KG1 (cell line): Measurements from ENCODE around the gene WNT4.

Experiments
- DNase-seq: peaks from one replicate; lab custom pipeline; 2025; lab: John Stamatoyannopoulos, UW

WNT4 gene

DNA sequence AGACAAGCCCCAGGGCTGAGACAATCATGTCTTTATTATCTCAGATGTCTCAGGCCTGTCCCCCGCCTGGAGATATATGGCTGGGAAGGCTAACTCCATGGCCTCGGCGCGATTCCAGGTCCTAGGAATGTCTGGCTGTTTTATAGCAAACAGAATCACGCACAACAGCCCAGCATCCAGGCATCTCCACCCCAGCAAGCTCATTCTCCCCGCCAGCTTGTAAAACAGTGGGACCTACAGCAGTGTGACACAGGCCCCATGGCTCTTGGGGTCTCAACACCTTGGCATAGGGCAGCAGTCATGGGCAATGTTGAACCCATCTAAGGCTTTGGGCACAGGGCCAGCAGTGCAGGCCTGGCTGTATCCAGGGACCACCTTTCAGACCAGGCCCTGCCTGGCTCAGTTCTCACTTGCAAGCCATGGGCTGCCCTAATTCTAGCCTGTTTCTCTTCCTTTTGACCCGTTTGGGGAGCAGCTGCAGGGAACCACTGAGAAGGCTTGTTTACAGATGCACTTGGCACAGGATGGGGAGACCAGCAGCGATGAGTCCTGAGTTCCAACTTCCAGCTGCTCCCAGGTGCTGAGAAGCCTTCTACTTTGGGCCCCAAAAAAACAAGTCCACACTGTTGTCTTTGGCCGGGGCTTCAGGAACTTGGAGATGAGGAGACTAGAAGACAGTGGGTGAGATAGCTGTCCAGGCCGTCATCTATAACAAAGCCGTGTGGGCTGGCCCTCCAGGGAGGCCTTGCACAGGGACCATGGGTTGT, 34.4 kb downstream of the WNT4 start:
- no peak for DNase-seq

DNA sequence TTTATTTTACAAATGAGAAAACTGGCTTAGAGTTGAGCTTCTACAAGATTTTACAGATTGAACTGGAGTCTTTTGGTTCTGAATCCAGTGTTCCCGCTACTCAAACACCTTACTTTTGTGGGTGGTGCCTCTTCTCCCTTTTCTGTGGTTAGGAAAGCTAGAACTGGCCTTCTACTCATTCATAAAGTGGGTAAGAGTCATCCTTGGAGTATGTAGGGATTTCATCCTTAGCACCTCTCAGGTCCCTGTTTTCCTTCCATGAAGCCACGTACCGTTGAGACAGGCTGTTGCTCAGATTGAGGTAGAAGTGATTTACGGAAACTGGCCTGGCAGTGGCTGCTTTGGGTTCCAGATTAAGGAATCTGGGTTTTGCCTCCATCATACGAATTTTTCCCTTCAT, 35.8 kb downstream of the WNT4 start:
- no peak for DNase-seq

DNA sequence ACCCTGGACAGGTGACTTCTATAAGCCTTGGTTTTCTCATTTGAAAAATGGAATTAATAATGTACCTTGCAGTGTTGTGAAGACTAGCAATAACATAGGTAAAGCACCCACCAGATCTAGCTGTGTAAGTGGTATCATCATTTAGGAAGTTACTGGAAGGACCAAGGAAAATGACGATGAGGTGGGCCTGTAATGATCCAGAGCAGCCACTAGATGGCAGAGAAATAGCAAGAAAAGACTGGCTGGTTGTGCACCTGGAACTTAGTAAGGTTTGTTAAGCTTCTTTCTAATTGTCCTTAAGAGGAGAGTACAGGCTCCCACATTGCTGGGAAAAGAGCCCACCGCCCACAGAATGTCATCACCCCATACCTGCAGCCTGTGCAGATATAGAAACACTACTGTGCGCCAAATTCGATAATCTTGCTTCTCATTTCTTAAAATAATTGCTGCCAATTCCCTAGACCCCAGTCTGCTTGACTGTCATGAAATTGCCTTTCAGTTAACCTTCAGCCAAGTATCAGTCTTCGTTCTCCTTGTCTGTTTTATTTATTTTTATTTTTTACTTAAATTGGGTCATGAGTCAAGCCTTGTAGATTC, 37.2 kb downstream of the WNT4 start:
- peak; percentile 3 for DNase-seq

DNA sequence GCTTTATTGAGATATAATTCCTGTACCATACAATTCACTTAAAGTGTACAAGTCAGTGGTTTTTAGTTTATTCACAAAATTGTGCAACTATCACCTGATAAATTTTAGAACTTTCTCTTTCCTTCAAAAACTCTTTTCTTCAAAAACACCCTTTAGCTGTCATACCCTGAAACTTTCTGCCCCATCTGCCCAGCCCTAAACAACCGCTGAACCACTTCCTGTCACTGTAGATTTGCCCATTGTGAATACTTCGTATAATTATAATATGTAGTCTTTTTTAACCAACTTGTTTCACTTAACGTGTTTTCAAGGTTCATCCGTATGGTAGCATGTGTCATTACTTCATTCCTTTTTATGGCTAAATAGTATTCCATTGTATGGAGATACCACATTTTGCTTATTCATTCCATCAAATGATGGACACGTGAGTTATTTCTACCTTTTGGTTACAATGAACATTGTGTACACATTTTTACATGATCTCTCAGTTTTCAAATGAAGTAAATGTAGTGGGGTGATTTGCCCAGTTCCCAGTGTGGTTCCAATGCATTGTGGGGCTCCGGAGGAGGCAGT, 37.9 kb downstream of the WNT4 start:
- no peak for DNase-seq

DNA sequence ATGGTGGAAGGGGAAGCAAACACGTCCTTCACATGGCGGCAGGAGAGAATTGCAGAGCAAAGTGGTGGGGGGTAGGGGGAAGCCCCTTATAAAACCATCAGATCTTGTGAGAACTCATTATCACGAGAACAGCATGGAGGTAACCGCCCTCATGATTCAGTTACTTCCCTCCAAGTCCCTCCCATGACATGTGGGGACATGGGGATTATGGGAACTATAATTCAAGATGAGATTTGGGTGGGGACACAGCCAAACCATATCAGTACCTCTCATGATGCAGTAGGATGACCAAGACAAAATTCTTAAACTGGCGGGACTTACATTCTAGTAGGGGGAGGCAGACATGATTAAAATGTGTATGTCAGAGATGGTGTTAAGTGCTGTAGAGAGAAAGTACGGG, 38.8 kb downstream of the WNT4 start:
- DNase-seq: no peak

DNA sequence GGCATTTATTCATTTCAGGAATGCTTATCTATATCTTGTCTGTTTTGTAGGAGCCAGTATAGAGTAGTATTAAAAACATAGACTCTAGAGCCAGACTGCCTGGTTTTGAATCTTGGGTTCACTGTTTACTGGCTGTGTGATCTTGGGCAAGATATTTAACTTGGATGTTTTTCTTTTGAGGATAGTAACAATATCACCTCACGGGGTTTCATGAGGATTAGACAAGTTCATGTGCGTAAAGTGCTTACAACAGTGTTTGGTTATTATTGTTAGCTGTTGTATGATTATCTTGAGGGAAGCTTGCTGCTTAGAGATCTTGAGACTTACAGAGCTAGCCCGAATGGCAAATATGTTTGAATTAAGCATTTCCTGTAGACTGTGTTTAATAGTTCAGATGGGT, 40.2 kb downstream of the WNT4 start:
- no peak for DNase-seq

GRCh38 chr1:22101995-22102394, 40.9 kb downstream of the WNT4 start:
- DNase-seq: no peak

DNA sequence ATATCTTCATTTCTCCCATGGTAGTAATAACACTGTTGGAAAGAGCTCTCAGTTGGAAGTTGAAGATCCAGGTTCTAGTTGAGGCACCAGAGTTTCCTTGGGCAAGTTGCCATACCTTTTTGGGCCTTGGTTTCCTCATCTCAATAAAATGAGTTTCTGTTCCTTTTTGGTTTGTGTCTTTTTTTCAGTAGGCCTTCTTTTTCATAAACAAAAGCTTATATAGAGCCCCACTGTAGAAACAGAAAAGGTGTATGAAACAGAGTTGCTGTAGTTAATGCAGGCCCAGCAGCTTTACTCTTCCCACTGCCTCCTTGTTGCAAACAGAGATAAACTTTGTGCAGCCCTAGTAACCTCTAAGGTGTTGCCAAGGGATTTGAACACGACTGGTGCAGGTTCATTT, 41.7 kb downstream of the WNT4 start:
- DNase-seq: no peak

- no peak for DNase-seq
These were observed 42.7 kb downstream of the WNT4 start for GRCh38 chr1:22100168-22100567.

GRCh38 chr1:22098752-22099151, 44.1 kb downstream of the WNT4 start:
- no peak for DNase-seq

- DNase-seq: no peak
These were observed 46.4 kb downstream of the WNT4 start for GRCh38 chr1:22096463-22096862.

GRCh38 chr1:22096036-22096435, 46.9 kb downstream of the WNT4 start:
- no peak for DNase-seq

GRCh38 chr1:22093513-22093912, 49.4 kb downstream of the WNT4 start:
- DNase-seq: no peak

DNA sequence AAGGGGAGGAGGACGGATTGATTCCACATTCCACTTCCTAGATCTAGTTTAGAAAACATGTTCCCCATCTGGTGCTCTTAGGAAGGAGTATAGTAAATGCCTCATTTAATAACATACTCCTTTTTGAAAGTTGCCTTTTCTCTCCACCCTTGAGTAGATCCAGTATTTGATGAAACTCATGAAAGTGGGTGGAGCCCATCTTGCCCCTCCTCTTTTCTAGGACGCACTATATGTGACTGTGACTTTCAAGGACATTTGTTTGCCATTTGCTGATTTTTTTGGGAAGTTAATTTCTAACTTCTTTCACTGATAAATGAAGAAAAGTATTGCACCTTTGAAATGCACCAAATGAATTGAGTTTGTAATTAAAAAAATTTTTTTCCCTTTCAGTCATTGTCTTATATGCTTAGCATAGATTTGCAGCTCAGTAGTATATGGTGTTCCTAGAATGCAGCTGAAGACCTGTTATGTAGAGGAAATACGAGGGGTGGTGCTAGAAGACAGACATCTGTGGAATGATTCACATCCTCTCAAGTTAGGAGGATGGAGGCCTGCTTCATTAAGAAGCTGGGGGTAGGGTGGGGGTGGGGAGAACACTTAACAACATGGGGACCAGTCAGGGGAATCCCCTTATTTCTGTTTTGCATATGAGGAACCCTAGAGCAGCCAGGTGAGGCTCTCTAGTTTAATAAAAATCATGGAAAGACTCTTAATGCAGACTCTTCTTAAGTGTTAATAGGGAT, 50.7 kb downstream of the WNT4 start:
- peak; percentile 6 for DNase-seq

DNA sequence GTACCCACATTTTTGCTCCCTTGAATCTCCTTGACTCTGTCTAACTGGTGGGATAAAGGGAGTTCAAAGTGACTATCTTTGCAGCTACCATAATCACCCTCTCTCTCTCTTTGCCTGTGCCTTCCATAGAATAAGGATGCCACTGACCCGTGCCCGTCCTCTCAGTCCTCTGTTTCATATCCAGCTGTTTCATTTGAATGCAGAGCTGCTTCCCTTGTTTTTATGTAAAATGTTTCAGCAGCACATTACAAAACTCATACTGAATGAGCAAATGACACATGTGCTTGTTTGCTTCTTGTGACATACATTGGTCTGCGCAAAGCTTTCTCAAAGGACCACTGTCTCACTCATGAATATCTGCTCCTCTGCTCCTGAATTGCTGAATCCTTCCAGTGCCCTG, 52.0 kb downstream of the WNT4 start:
- DNase-seq: no peak

DNA sequence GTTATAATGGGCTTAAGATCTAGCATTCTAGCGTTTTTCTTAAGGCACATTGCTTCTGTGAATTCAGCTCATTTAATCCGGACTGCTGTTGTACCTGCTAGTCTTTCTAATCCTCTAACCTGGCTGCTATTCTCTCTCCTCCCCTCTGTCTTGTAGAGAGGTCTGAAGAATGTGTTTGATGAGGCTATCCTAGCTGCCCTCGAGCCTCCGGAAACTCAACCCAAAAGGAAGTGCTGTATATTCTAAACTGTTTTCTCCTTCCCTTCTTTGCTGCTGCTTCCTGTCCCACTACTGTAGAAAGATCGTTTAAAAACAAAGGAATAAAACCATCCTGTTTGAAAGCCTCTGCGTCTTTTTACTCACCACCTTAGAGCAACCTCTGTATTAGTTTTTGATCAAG, 53.1 kb downstream of the WNT4 start:
- DNase-seq: peak; percentile 47

GRCh38 chr1:22089134-22089571, 53.7 kb downstream of the WNT4 start:
- no peak for DNase-seq

GRCh38 chr1:22088331-22088730, 54.6 kb downstream of the WNT4 start:
- DNase-seq: no peak

- DNase-seq: no peak
These were observed 62.7 kb downstream of the WNT4 start for GRCh38 chr1:22080191-22080590.

DNA sequence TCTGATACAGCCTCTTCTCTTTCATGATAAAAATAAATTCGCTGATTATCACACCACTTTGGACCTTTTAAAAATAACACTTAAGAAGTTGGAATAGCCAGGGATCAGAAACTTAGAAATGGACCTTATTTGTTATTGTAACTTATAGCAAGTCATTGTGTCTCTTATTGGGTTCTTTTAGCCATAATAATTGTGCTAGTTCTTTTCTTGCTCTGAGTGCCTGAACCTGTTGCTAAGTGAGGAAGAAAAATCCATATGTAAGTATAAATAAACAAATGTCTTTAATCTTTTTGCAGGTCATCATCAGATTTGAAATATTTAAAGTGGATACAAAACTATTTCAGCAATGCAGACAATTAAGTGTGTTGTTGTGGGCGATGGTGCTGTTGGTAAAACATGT, 64.8 kb downstream of the WNT4 start:
- no peak for DNase-seq

- DNase-seq: no peak
These were observed 65.2 kb downstream of the WNT4 start for GRCh38 chr1:22077728-22078127.

GRCh38 chr1:22076346-22076745, 66.6 kb downstream of the WNT4 start:
- no peak for DNase-seq

GRCh38 chr1:22075718-22076117, 67.2 kb downstream of the WNT4 start:
- DNase-seq: peak; percentile 8
